ENCODE results near the gene WNT7B. TPM values are rescaled to one million over a fixed set of nuclear protein-coding genes. Genes with fewer than 3 reads are reported as not detected.

WNT7B gene
- total and polyA plus RNA-seq, 2 experiments from 2014 or later = 0.10 TPM; not detected in 1

DNA sequence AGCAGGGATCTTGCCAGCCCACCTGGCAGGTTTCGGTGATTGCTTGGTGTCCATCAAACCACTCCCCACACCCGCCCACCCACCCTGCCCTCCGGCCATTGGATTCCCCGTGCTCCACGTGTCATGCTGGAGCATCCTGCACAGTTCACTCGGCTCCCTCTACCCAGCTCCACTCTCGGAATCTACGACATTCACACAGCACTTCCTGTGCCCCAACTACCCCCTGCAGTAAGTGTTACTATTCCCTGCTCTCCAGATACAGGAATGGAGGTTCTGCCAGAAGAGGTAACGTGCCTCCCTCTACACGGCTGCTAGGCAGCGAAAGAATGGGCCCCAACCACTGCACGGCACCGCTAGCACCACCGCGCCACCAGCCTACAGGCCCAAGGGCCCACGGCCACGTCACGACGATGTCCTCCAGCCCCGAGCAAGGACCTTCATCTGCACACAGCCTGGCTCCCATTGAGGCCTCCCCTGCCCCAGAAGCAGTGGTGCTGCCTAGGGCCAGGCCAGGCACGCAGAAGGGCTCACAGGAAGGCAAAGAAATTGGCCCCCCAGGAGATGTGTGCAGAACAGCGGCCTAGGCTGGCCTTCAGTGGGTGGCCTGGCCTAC lies 27.6 kb downstream of the WNT7B start:
- Histone ChIP-seq H3K27ac (ENCODE audit: low read depth) (no peak overlapping the region), H4K20me1 (replicated peaks; ENCODE audit: insufficient read depth) (no peaks in the 10 kb centered on the region), H2AFZ (no peak overlapping the region), H3K27me3 (ENCODE audit: insufficient read depth) (no peaks in the 10 kb centered on the region), H3K9me2 (ENCODE audit: insufficient read depth) (no peaks in the 10 kb centered on the region), H3K36me3 (ENCODE audit: insufficient read depth) (no peaks in the 10 kb centered on the region), H3K79me2 (replicated peaks; ENCODE audit: insufficient read depth) (no peaks in the 10 kb centered on the region), H3K4me3 (no peak overlapping the region), H3K4me1 (ENCODE audit: insufficient read depth) (no peaks in the 10 kb centered on the region), H3K4me2 (no peak overlapping the region), H3F3A (replicated peaks; ENCODE audit: low read depth) (no peaks in the 10 kb centered on the region)
- Mint-ChIP-seq H3K27ac (no peak overlapping the region), H3K4me1 (peaks cover 8% of the 10 kb centered on the region), H3K4me3 (no peak overlapping the region), H3K36me3 (ENCODE audit: low read depth) (no peaks in the 10 kb centered on the region), H3K9me3 (peaks cover 2% of the 10 kb centered on the region; the same call in 1 of the 3 replicates), H3K27me3 (ENCODE audit: insufficient read depth, low read depth, poor library complexity) (peaks cover 4% of the 10 kb centered on the region)
- TF ChIP-seq CREB1 (CRISPR knock-in tag; IDR thresholded peaks at IDR 0.05; ENCODE audit: low read depth) (no peak), STAT1 (IDR thresholded peaks at IDR 0.05; ENCODE audit: unreplicated experiment) (no peak), EZH2phosphoT487 (IDR thresholded peaks at IDR 0.05; ENCODE audit: unreplicated experiment) (no peak)
- TF ChIP-seq, protein P1, sequence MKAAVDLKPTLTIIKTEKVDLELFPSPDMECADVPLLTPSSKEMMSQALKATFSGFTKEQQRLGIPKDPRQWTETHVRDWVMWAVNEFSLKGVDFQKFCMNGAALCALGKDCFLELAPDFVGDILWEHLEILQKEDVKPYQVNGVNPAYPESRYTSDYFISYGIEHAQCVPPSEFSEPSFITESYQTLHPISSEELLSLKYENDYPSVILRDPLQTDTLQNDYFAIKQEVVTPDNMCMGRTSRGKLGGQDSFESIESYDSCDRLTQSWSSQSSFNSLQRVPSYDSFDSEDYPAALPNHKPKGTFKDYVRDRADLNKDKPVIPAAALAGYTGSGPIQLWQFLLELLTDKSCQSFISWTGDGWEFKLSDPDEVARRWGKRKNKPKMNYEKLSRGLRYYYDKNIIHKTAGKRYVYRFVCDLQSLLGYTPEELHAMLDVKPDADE (IDR thresholded peaks at IDR 0.05) = no peak
- no peak for DNase-seq (ENCODE audit: low spot score)
- ATAC-seq = no peak

DNA sequence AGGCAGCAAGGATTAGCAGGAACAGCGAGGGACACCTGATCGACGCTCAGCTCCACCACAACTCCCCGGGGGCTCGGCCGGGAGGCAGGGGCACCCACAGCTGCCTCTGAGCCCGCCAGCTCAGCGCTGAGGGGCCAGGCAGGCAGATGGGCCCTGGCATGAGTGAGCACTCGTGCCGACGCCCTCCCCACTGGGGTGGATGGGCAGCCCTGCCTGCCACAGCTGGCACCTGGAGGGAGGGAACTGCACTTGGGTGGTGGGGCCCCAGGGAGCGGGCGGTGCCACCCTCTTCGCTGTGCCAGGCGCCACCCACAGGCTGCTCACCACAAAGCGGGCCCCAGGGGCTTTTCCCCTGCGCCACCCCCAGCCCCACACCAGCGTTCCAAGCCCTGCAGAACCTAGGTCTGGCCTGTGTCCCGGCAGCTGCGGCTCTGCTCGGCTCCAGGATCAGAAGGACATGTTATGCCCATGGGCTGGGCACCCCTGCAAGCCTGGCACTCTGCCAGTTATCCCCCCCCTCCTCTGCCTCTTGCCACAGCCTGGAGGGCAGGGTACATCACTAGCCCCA lies 28.8 kb downstream of the WNT7B start:
- Histone ChIP-seq H3K27ac (ENCODE audit: low read depth) (no peak overlapping the region), H3F3A (replicated peaks; ENCODE audit: low read depth) (no peaks in the 10 kb centered on the region), H4K20me1 (replicated peaks; ENCODE audit: insufficient read depth) (no peaks in the 10 kb centered on the region), H3K4me3 (no peak overlapping the region), H3K9me2 (ENCODE audit: insufficient read depth) (no peaks in the 10 kb centered on the region), H3K79me2 (replicated peaks; ENCODE audit: insufficient read depth) (no peaks in the 10 kb centered on the region), H3K4me2 (no peak overlapping the region), H2AFZ (no peak overlapping the region), H3K27me3 (ENCODE audit: insufficient read depth) (no peaks in the 10 kb centered on the region), H3K36me3 (ENCODE audit: insufficient read depth) (no peaks in the 10 kb centered on the region), H3K4me1 (ENCODE audit: insufficient read depth) (no peaks in the 10 kb centered on the region)
- Mint-ChIP-seq H3K9me3 (peaks cover 2% of the 10 kb centered on the region; the same call in 1 of the 3 replicates), H3K36me3 (ENCODE audit: low read depth) (no peaks in the 10 kb centered on the region), H3K27ac (no peak overlapping the region), H3K4me3 (no peak overlapping the region), H3K4me1 (peaks cover 7% of the 10 kb centered on the region), H3K27me3 (ENCODE audit: insufficient read depth, low read depth, poor library complexity) (peaks cover 4% of the 10 kb centered on the region)
- ATAC-seq (no peak), DNase-seq (ENCODE audit: low spot score) (no peak)
- TF ChIP-seq NANOG (IDR thresholded peaks at IDR 0.05; ENCODE audit: borderline replicate concordance) = no peak
- no peak for TF ChIP-seq EZH2 (IDR thresholded peaks at IDR 0.05; ENCODE audit: low read depth, unreplicated experiment)
- TF ChIP-seq, protein P1 (IDR thresholded peaks at IDR 0.05) = no peak
- TF ChIP-seq STAT1 (IDR thresholded peaks at IDR 0.05; ENCODE audit: unreplicated experiment) = no peak
- TF ChIP-seq CREB1 (CRISPR knock-in tag; IDR thresholded peaks at IDR 0.05; ENCODE audit: low read depth) = no peak
- no peak for TF ChIP-seq ZNF331 (CRISPR knock-in tag; IDR thresholded peaks at IDR 0.05; ENCODE audit: low read depth)
- TF ChIP-seq ZNF114 (CRISPR knock-in tag; IDR thresholded peaks at IDR 0.05) = no peak
- no peak for TF ChIP-seq JUNB (IDR thresholded peaks at IDR 0.05; ENCODE audit: unreplicated experiment)
- TF ChIP-seq EZH2phosphoT487 (IDR thresholded peaks at IDR 0.05; ENCODE audit: unreplicated experiment) = no peak
- TF ChIP-seq, protein P2, sequence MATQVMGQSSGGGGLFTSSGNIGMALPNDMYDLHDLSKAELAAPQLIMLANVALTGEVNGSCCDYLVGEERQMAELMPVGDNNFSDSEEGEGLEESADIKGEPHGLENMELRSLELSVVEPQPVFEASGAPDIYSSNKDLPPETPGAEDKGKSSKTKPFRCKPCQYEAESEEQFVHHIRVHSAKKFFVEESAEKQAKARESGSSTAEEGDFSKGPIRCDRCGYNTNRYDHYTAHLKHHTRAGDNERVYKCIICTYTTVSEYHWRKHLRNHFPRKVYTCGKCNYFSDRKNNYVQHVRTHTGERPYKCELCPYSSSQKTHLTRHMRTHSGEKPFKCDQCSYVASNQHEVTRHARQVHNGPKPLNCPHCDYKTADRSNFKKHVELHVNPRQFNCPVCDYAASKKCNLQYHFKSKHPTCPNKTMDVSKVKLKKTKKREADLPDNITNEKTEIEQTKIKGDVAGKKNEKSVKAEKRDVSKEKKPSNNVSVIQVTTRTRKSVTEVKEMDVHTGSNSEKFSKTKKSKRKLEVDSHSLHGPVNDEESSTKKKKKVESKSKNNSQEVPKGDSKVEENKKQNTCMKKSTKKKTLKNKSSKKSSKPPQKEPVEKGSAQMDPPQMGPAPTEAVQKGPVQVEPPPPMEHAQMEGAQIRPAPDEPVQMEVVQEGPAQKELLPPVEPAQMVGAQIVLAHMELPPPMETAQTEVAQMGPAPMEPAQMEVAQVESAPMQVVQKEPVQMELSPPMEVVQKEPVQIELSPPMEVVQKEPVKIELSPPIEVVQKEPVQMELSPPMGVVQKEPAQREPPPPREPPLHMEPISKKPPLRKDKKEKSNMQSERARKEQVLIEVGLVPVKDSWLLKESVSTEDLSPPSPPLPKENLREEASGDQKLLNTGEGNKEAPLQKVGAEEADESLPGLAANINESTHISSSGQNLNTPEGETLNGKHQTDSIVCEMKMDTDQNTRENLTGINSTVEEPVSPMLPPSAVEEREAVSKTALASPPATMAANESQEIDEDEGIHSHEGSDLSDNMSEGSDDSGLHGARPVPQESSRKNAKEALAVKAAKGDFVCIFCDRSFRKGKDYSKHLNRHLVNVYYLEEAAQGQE (IDR thresholded peaks at IDR 0.05; ENCODE audit: unreplicated experiment) = no peak
- no peak for TF ChIP-seq POLR2AphosphoS5 (IDR thresholded peaks at IDR 0.05; ENCODE audit: low read depth)
- TF ChIP-seq, protein P3, sequence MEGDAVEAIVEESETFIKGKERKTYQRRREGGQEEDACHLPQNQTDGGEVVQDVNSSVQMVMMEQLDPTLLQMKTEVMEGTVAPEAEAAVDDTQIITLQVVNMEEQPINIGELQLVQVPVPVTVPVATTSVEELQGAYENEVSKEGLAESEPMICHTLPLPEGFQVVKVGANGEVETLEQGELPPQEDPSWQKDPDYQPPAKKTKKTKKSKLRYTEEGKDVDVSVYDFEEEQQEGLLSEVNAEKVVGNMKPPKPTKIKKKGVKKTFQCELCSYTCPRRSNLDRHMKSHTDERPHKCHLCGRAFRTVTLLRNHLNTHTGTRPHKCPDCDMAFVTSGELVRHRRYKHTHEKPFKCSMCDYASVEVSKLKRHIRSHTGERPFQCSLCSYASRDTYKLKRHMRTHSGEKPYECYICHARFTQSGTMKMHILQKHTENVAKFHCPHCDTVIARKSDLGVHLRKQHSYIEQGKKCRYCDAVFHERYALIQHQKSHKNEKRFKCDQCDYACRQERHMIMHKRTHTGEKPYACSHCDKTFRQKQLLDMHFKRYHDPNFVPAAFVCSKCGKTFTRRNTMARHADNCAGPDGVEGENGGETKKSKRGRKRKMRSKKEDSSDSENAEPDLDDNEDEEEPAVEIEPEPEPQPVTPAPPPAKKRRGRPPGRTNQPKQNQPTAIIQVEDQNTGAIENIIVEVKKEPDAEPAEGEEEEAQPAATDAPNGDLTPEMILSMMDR (conservative IDR thresholded peaks at IDR 0.05; ENCODE audit: low read depth in 2 of 2) = no peak

Measured in GM23338 (cell line).